WTC11 (cell line): ENCODE measurements around the gene DOCK1. TPM values are rescaled to one million over a fixed set of nuclear protein-coding genes. Genes with fewer than 3 reads are reported as not detected.

Experiments
- ATAC-seq: fragments of 200-7000 bp; cut with Tn5 transposase; 2 replicates; pipeline ENCODE4 v1.10.0; 2021; ENCODE audit warnings: mild to moderate bottlenecking, moderate library complexity
- CTCF ChIA-PET: fragments of 300-600 bp; sonication (Branson Sonifier 250); formaldehyde crosslinking; loops from one replicate; lab custom pipeline; 2021; ENCODE audit warnings: antibody characterized with exemption; lab: Charles Lee
- POLR2A ChIA-PET: fragments of 350-600 bp; sonication (Branson Sonifier 250); formaldehyde crosslinking; loops from one replicate; lab custom pipeline; 2021; ENCODE audit warnings: antibody characterized with exemption; lab: Charles Lee
- DNase-seq: peaks from one replicate; pipeline ENCODE4 v3.0.0; 2021; ENCODE audit warnings: low spot score
- H3K27ac Mint-ChIP-seq: 2 replicates; pipeline ENCODE4 v1.8.0; 2021; ENCODE audit warnings: mixed read lengths
- H3K27me3 Mint-ChIP-seq: 2 replicates; pipeline ENCODE4 v1.8.0; 2021; ENCODE audit warnings: low read depth, mild to moderate bottlenecking, moderate library complexity, mixed read lengths
- H3K36me3 Mint-ChIP-seq: 2 replicates; pipeline ENCODE4 v1.8.0; 2021; ENCODE audit warnings: mixed read lengths
- H3K4me1 Mint-ChIP-seq: 2 replicates; pipeline ENCODE4 v1.8.0; 2022; ENCODE audit warnings: mixed read lengths
- H3K4me3 Mint-ChIP-seq: 2 replicates; pipeline ENCODE4 v1.8.0; 2021; ENCODE audit warnings: mild to moderate bottlenecking, moderate library complexity, mixed read lengths
- H3K9me3 Mint-ChIP-seq: 2 replicates; pipeline ENCODE4 v1.8.0; 2021; ENCODE audit warnings: mixed read lengths
- ATF2 ChIP-seq: sonication (generic); formaldehyde crosslinking; IDR thresholded peaks from 2 replicates; pipeline ENCODE4 v1.8.1; 2022; ENCODE audit warnings: low read depth, missing genetic modification reagents, borderline replicate concordance
- CBFB ChIP-seq: sonication (generic); formaldehyde crosslinking; IDR thresholded peaks from 2 replicates; pipeline ENCODE4 v1.8.1; 2022; ENCODE audit warnings: mild to moderate bottlenecking, low read depth, missing genetic modification reagents
- CREB1 ChIP-seq: sonication (generic); formaldehyde crosslinking; IDR thresholded peaks from 2 replicates; pipeline ENCODE4 v1.8.0; 2023; ENCODE audit warnings: mild to moderate bottlenecking, missing genetic modification reagents
- CREM ChIP-seq: sonication (generic); formaldehyde crosslinking; IDR thresholded peaks from 2 replicates; pipeline ENCODE4 v1.8.1; 2022; ENCODE audit warnings: mild to moderate bottlenecking, missing genetic modification reagents, moderate library complexity
- E2F4 ChIP-seq: sonication (generic); formaldehyde crosslinking; IDR thresholded peaks from 2 replicates; pipeline ENCODE4 v1.8.1; 2022; ENCODE audit warnings: low read depth, mild to moderate bottlenecking, moderate library complexity, missing genetic modification reagents, borderline replicate concordance
- EMX1 ChIP-seq: fragments of 250-450 bp; sonication (Bioruptor Pico); IDR thresholded peaks from 2 replicates; pipeline ENCODE4 v1.8.0; 2021; ENCODE audit warnings: mild to moderate bottlenecking
- ESRRA ChIP-seq: sonication (generic); formaldehyde crosslinking; IDR thresholded peaks from 2 replicates; pipeline ENCODE4 v1.8.1; 2022; ENCODE audit warnings: mild to moderate bottlenecking, missing genetic modification reagents, borderline replicate concordance
- ETV6 ChIP-seq: sonication (generic); formaldehyde crosslinking; IDR thresholded peaks from 2 replicates; pipeline ENCODE4 v1.8.1; 2022; ENCODE audit warnings: mild to moderate bottlenecking, missing genetic modification reagents
- FOXP1 ChIP-seq: sonication (generic); formaldehyde crosslinking; IDR thresholded peaks from 2 replicates; pipeline ENCODE4 v1.8.0; 2022; ENCODE audit warnings: missing genetic modification reagents, mild to moderate bottlenecking, moderate library complexity, borderline replicate concordance
- MLX ChIP-seq: sonication (generic); formaldehyde crosslinking; IDR thresholded peaks from 2 replicates; pipeline ENCODE4 v1.8.1; 2023; ENCODE audit warnings: mild to moderate bottlenecking, missing genetic modification reagents, moderate library complexity
- MXD4 ChIP-seq: fragments of 250-450 bp; sonication (Bioruptor Pico); IDR thresholded peaks from 2 replicates; pipeline ENCODE4 v1.8.0; 2021; ENCODE audit warnings: mild to moderate bottlenecking, moderate library complexity, borderline replicate concordance
- SMAD4 ChIP-seq: sonication (generic); formaldehyde crosslinking; IDR thresholded peaks from 2 replicates; pipeline ENCODE4 v1.8.0; 2022; ENCODE audit warnings: mild to moderate bottlenecking, missing genetic modification reagents
- TEAD1 ChIP-seq: sonication (generic); formaldehyde crosslinking; IDR thresholded peaks from 2 replicates; pipeline ENCODE4 v1.8.0; 2022; ENCODE audit warnings: mild to moderate bottlenecking, missing genetic modification reagents
- ZNF121 ChIP-seq: sonication (generic); formaldehyde crosslinking; IDR thresholded peaks from 2 replicates; pipeline ENCODE4 v1.8.0; 2023; ENCODE audit warnings: missing genetic modification reagents
- ZNF219 ChIP-seq: sonication (generic); formaldehyde crosslinking; IDR thresholded peaks from 2 replicates; pipeline ENCODE4 v1.8.0; 2023; ENCODE audit warnings: missing genetic modification reagents, mild to moderate bottlenecking, borderline replicate concordance
- ZNF317 ChIP-seq: sonication (generic); formaldehyde crosslinking; IDR thresholded peaks from 2 replicates; pipeline ENCODE4 v1.8.1; 2023; ENCODE audit warnings: low read depth, mild to moderate bottlenecking, moderate library complexity, missing genetic modification reagents, borderline replicate concordance
- ZNF671 ChIP-seq: fragments of 250-450 bp; sonication (Bioruptor Pico); IDR thresholded peaks from 2 replicates; pipeline ENCODE4 v1.8.0; 2021; ENCODE audit warnings: mild to moderate bottlenecking
- total RNA-seq: library from RNA; stranded (reverse); gene quantifications from 3 replicates; pipeline ENCODE4 v1.2.3, GENCODE V29; 2021
- TF ChIP-seq, protein P1 (sequence below): sonication (generic); formaldehyde crosslinking; IDR thresholded peaks from 2 replicates; pipeline ENCODE4 v1.8.0; 2023; ENCODE audit warnings: mild to moderate bottlenecking, missing genetic modification reagents
- TF ChIP-seq, protein P2 (sequence below): sonication (generic); formaldehyde crosslinking; IDR thresholded peaks from 2 replicates; pipeline ENCODE4 v1.8.0; 2022; ENCODE audit warnings: mild to moderate bottlenecking, missing genetic modification reagents
- TF ChIP-seq, protein P3 (sequence below): sonication (generic); formaldehyde crosslinking; conservative IDR thresholded peaks from 2 replicates; pipeline ENCODE4 v1.8.1; 2023; ENCODE audit warnings: mild to moderate bottlenecking, low read depth, missing genetic modification reagents, moderate library complexity

Gene DOCK1
- total RNA-seq, 1 experiment from 2014 or later = 52.1 TPM

GRCh38 chr10:127332631-127333030 is 427.4 kb downstream of the DOCK1 start (continued):
- TF ChIP-seq, protein P1, sequence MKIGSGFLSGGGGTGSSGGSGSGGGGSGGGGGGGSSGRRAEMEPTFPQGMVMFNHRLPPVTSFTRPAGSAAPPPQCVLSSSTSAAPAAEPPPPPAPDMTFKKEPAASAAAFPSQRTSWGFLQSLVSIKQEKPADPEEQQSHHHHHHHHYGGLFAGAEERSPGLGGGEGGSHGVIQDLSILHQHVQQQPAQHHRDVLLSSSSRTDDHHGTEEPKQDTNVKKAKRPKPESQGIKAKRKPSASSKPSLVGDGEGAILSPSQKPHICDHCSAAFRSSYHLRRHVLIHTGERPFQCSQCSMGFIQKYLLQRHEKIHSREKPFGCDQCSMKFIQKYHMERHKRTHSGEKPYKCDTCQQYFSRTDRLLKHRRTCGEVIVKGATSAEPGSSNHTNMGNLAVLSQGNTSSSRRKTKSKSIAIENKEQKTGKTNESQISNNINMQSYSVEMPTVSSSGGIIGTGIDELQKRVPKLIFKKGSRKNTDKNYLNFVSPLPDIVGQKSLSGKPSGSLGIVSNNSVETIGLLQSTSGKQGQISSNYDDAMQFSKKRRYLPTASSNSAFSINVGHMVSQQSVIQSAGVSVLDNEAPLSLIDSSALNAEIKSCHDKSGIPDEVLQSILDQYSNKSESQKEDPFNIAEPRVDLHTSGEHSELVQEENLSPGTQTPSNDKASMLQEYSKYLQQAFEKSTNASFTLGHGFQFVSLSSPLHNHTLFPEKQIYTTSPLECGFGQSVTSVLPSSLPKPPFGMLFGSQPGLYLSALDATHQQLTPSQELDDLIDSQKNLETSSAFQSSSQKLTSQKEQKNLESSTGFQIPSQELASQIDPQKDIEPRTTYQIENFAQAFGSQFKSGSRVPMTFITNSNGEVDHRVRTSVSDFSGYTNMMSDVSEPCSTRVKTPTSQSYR (CRISPR knock-in tag) = no peak
- TF ChIP-seq ZNF219 (CRISPR knock-in tag) (no peak), EMX1 (CRISPR knock-in tag) (no peak), MXD4 (CRISPR knock-in tag) (no peak), ATF2 (CRISPR knock-in tag) (no peak), SMAD4 (CRISPR knock-in tag) (no peak), CREB1 (CRISPR knock-in tag) (no peak), MLX (CRISPR knock-in tag) (no peak)
- TF ChIP-seq, protein P2, sequence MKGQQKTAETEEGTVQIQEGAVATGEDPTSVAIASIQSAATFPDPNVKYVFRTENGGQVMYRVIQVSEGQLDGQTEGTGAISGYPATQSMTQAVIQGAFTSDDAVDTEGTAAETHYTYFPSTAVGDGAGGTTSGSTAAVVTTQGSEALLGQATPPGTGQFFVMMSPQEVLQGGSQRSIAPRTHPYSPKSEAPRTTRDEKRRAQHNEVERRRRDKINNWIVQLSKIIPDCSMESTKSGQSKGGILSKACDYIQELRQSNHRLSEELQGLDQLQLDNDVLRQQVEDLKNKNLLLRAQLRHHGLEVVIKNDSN (CRISPR knock-in tag) = no peak

- peaks cover 3% of the 10 kb centered on the region; the same call in 1 of the 2 replicates for H3K9me3 Mint-ChIP-seq
- TF ChIP-seq E2F4 (no peak), TEAD1 (CRISPR knock-in tag) (no peak), ZNF121 (CRISPR knock-in tag) (no peak), ETV6 (CRISPR knock-in tag) (no peak), CBFB (CRISPR knock-in tag) (no peak), FOXP1 (CRISPR knock-in tag) (no peak), CREM (CRISPR knock-in tag) (no peak), ESRRA (CRISPR knock-in tag) (no peak), MXD4 (CRISPR knock-in tag) (no peak), ZNF671 (CRISPR knock-in tag) (no peak), EMX1 (CRISPR knock-in tag) (no peak), ZNF317 (CRISPR knock-in tag) (no peak)
- TF ChIP-seq, protein P2 (CRISPR knock-in tag) = no peak
- TF ChIP-seq, protein P3, sequence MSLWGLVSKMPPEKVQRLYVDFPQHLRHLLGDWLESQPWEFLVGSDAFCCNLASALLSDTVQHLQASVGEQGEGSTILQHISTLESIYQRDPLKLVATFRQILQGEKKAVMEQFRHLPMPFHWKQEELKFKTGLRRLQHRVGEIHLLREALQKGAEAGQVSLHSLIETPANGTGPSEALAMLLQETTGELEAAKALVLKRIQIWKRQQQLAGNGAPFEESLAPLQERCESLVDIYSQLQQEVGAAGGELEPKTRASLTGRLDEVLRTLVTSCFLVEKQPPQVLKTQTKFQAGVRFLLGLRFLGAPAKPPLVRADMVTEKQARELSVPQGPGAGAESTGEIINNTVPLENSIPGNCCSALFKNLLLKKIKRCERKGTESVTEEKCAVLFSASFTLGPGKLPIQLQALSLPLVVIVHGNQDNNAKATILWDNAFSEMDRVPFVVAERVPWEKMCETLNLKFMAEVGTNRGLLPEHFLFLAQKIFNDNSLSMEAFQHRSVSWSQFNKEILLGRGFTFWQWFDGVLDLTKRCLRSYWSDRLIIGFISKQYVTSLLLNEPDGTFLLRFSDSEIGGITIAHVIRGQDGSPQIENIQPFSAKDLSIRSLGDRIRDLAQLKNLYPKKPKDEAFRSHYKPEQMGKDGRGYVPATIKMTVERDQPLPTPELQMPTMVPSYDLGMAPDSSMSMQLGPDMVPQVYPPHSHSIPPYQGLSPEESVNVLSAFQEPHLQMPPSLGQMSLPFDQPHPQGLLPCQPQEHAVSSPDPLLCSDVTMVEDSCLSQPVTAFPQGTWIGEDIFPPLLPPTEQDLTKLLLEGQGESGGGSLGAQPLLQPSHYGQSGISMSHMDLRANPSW (CRISPR knock-in tag) = no peak
- TF ChIP-seq, protein P1 (CRISPR knock-in tag) = no peak
These were observed 432.6 kb downstream of the DOCK1 start for GRCh38 chr10:127337801-127338200.

More at GRCh38 chr10:127337801-127338200, 432.6 kb downstream of the DOCK1 start:
- H3K36me3 Mint-ChIP-seq = no peaks in the 10 kb centered on the region
- H3K27ac Mint-ChIP-seq = no peak overlapping the region
- DNase-seq = no peak
- no peak overlapping the region for H3K4me3 Mint-ChIP-seq
- POLR2A ChIA-PET = no interaction called here
- H3K4me1 Mint-ChIP-seq = peaks cover 48% of the 10 kb centered on the region
- no peak for ATAC-seq
- no peaks in the 10 kb centered on the region for H3K27me3 Mint-ChIP-seq
- CTCF ChIA-PET = interaction anchor here (1.0 to 1.6 kb wide), 2 partner anchors 94 to 155 kb away, joined by 3 to 6 read pairs; no protein-coding TSS in a partner anchor
